GM23248 (cell line): ENCODE data around the gene UFSP1. TPM values are rescaled to one million over a fixed set of nuclear protein-coding genes. Genes with fewer than 3 reads are reported as not detected.

Experiments
- DNase-seq: peaks from one replicate; pipeline ENCODE4 v3.0.0-alpha.2; 2015
- H2AFZ ChIP-seq: fragments of 200-600 bp; sonication (generic); 2 replicates; pipeline ENCODE4 v1.6.1; 2016; ENCODE audit warnings: antibody characterized with exemption
- H3F3A ChIP-seq: fragments of 200-600 bp; sonication (generic); 2 replicates; pipeline ENCODE4 v1.6.1; 2016; ENCODE audit warnings: mild to moderate bottlenecking, antibody characterized with exemption, mixed run types; ENCODE audit not compliant: insufficient read depth
- H3K27ac ChIP-seq: fragments of 200-600 bp; sonication (generic); 2 replicates; pipeline ENCODE4 v1.5.1; 2016; ENCODE audit warnings: mild to moderate bottlenecking
- H3K27me3 ChIP-seq: fragments of 200-600 bp; sonication (generic); replicated peaks from 2 replicates; pipeline ENCODE4 v1.6.1; 2016; ENCODE audit warnings: mild to moderate bottlenecking; ENCODE audit not compliant: insufficient read depth
- H3K36me3 ChIP-seq: fragments of 200-600 bp; sonication (generic); 2 replicates; pipeline ENCODE4 v1.6.1; 2016; ENCODE audit warnings: low read depth, mild to moderate bottlenecking
- H3K4me1 ChIP-seq: fragments of 200-600 bp; sonication (generic); 2 replicates; pipeline ENCODE4 v1.6.1; 2016; ENCODE audit warnings: mild to moderate bottlenecking; ENCODE audit not compliant: insufficient read depth
- H3K4me2 ChIP-seq: fragments of 200-600 bp; sonication (generic); one replicate; pipeline ENCODE4 v1.6.1; 2016; ENCODE audit warnings: mild to moderate bottlenecking; ENCODE audit not compliant: unreplicated experiment
- H3K4me3 ChIP-seq: fragments of 200-600 bp; sonication (generic); 2 replicates; pipeline ENCODE4 v1.5.1; 2016; ENCODE audit warnings: mild to moderate bottlenecking
- H3K79me2 ChIP-seq: fragments of 200-600 bp; sonication (generic); 2 replicates; pipeline ENCODE4 v1.6.1; 2016; ENCODE audit warnings: mild to moderate bottlenecking; ENCODE audit not compliant: insufficient read depth
- H3K9ac ChIP-seq: fragments of 200-600 bp; sonication (generic); 2 replicates; pipeline ENCODE4 v1.6.1; 2016; ENCODE audit warnings: mild to moderate bottlenecking
- H3K9me2 ChIP-seq: fragments of 200-600 bp; sonication (generic); 2 replicates; pipeline ENCODE4 v1.6.1; 2016; ENCODE audit warnings: mixed run types, mild to moderate bottlenecking, moderate library complexity; ENCODE audit not compliant: insufficient read depth
- H3K9me3 ChIP-seq: fragments of 200-600 bp; sonication (generic); one replicate; pipeline ENCODE4 v1.6.1; 2017; ENCODE audit warnings: low read depth
- H4K20me1 ChIP-seq: fragments of 200-600 bp; sonication (generic); 2 replicates; pipeline ENCODE4 v1.6.0; 2016; ENCODE audit not compliant: insufficient read depth
- EZH2 ChIP-seq: fragments of 200-600 bp; sonication (generic); IDR thresholded peaks from 2 replicates; pipeline ENCODE4 v1.6.1; 2018; ENCODE audit warnings: antibody characterized with exemption, mild to moderate bottlenecking; ENCODE audit not compliant: insufficient read depth, poor library complexity, severe bottlenecking
- EZH2phosphoT487 ChIP-seq: fragments of 200-600 bp; sonication (generic); IDR thresholded peaks from 2 replicates; pipeline ENCODE4 v1.6.1; 2018; ENCODE audit warnings: antibody characterized with exemption, moderate library complexity, mild to moderate bottlenecking, low read depth; ENCODE audit not compliant: insufficient read depth
- WGBS, 2 experiments: methylation state at CpG; one replicate each; pipeline ENCODE4 v1.1.6; 2015 to 2017; ENCODE audit warnings: low lambda C conversion rate in 2 of 2, low coverage in 1 of 2; ENCODE audit errors: missing lambda C conversion rate in 2 of 2; 5-methylcytosine and 5-hydroxymethylcytosine counted together
- in situ Hi-C: fragments of 300-500 bp; cut with MboI; formaldehyde crosslinking; loops from 2 replicates; pipeline ENCODE4 v1.15.0; 2020
- polyA plus RNA-seq: library from polyadenylated mRNA; unstranded; fragments of >200 nt; fragmentation: Nextera tagmentation; extraction: Ambion mirVana; gene quantifications from 2 replicates; pipeline ENCODE4 v1.2.1, GENCODE V29; 2016
- total RNA-seq: library from RNA; depleted of rRNA; stranded (reverse); fragments of >200 nt; shearing (Covaris generic); gene quantifications from 2 replicates; pipeline ENCODE4 v1.2.3, GENCODE V29; 2014

Gene UFSP1
- total and polyA plus RNA-seq, 2 experiments from 2014 or later = 5.1 to 9.9 TPM

- peaks cover 45% of the 10 kb centered on the region for H3K79me2 ChIP-seq
These were observed 22.3 kb downstream of the UFSP1 start, which contains the start of gene TRIP6 for GRCh38 chr7:100867040-100867775. Gene TRIP6 (plus strand): TSS chr7:100867387. CDS start chr7:100867498, 111 bp downstream.

GRCh38 chr7:100866729-100867039, 22.8 kb downstream of the UFSP1 start:
- H3K27ac ChIP-seq = peak overlapping the region; percentile 79
- no peaks in the 10 kb centered on the region for H4K20me1 ChIP-seq
- H3K4me2 ChIP-seq = peak overlapping the region; percentile 90
- peaks cover 7% of the 10 kb centered on the region for H3K4me1 ChIP-seq
- H3F3A ChIP-seq = peaks cover 16% of the 10 kb centered on the region
- H2AFZ ChIP-seq = peak overlapping the region; percentile 83
- in situ Hi-C loops = loop anchor here (25.0 kb wide), 1 partner anchor 404 kb away; the partner anchor contains the start of gene SPACDR
- no peaks in the 10 kb centered on the region for H3K9me2 ChIP-seq
- peaks cover 44% of the 10 kb centered on the region for H3K79me2 ChIP-seq
- 14 to 16% methylated on average over 5 of the region's 5 CpGs for WGBS, 2 experiments
- no peaks in the 10 kb centered on the region for H3K27me3 ChIP-seq
- H3K9me3 ChIP-seq = no peaks in the 10 kb centered on the region
- H3K36me3 ChIP-seq = peaks cover 3% of the 10 kb centered on the region; the same call in 1 of the 2 replicates
- DNase-seq = no peak
- H3K9ac ChIP-seq = peak overlapping the region; percentile 100
- peak overlapping the region; percentile 100 for H3K4me3 ChIP-seq
- no peak for TF ChIP-seq EZH2phosphoT487
- TF ChIP-seq EZH2 = no peak

More at GRCh38 chr7:100867040-100867775, 22.3 kb downstream of the UFSP1 start, which contains the start of gene TRIP6:
- in situ Hi-C loops = loop anchor here (25.0 kb wide), 1 partner anchor 405 kb away; the partner anchor contains the start of gene SPACDR
- H3K36me3 ChIP-seq = peaks cover 6% of the 10 kb centered on the region; the same call in 1 of the 2 replicates
- H3F3A ChIP-seq = peaks cover 18% of the 10 kb centered on the region
- no peaks in the 10 kb centered on the region for H4K20me1 ChIP-seq
- H3K9me3 ChIP-seq = no peaks in the 10 kb centered on the region
- peak within 1 kb of the TSS; percentile 79 for H3K27ac ChIP-seq
- H3K9ac ChIP-seq = peak within 1 kb of the TSS; percentile 100
- peak within 1 kb of the TSS; percentile 100 for H3K4me3 ChIP-seq
- H3K4me1 ChIP-seq = peaks cover 7% of the 10 kb centered on the region
- H3K9me2 ChIP-seq = no peaks in the 10 kb centered on the region
- H3K27me3 ChIP-seq = no peaks in the 10 kb centered on the region
- H2AFZ ChIP-seq = peak within 1 kb of the TSS; percentile 83
- 2% methylated on average over 39 of the region's 42 CpGs for whole genome bisulfite sequencing, 2 experiments
- TF ChIP-seq EZH2phosphoT487 = no peak
- TF ChIP-seq EZH2 = no peak
- DNase-seq = peak; percentile 95
- peak within 1 kb of the TSS; percentile 90 for H3K4me2 ChIP-seq

- Histone ChIP-seq H3K27me3 (no peaks in the 10 kb centered on the region), H3K27ac (peak overlapping the region; percentile 79), H3K4me1 (peaks cover 7% of the 10 kb centered on the region), H3K9me3 (no peaks in the 10 kb centered on the region), H3K4me3 (peak overlapping the region; percentile 100), H3K4me2 (peak overlapping the region; percentile 90), H3K9me2 (no peaks in the 10 kb centered on the region), H3F3A (peaks cover 16% of the 10 kb centered on the region), H3K36me3 (no peaks in the 10 kb centered on the region), H3K79me2 (peaks cover 38% of the 10 kb centered on the region), H2AFZ (peak overlapping the region; percentile 83), H4K20me1 (no peaks in the 10 kb centered on the region), H3K9ac (peak overlapping the region; percentile 100)
- peak; percentile 55 for DNase-seq
- no peak for TF ChIP-seq EZH2
- no peak for TF ChIP-seq EZH2phosphoT487
- 32 to 33% methylated on average over 39 of the region's 46 CpGs for WGBS, 2 experiments
- in situ Hi-C loops = loop anchor here (25.0 kb wide), 1 partner anchor 404 kb away; the partner anchor contains the start of gene SPACDR
These were observed 23.4 kb downstream of the UFSP1 start for GRCh38 chr7:100865938-100866728.

GRCh38 chr7:100865372-100865911, 24.1 kb downstream of the UFSP1 start:
- Histone ChIP-seq H3F3A (peaks cover 16% of the 10 kb centered on the region), H2AFZ (peak overlapping the region; percentile 83), H3K4me3 (no peak overlapping the region), H3K27ac (peak overlapping the region; percentile 79), H3K9me2 (no peaks in the 10 kb centered on the region), H3K9me3 (no peaks in the 10 kb centered on the region), H3K9ac (no peak overlapping the region), H4K20me1 (no peaks in the 10 kb centered on the region), H3K79me2 (peaks cover 32% of the 10 kb centered on the region), H3K4me2 (no peak overlapping the region), H3K27me3 (no peaks in the 10 kb centered on the region), H3K4me1 (peaks cover 7% of the 10 kb centered on the region), H3K36me3 (no peaks in the 10 kb centered on the region; the same call in 1 of the 2 replicates)
- WGBS, 2 experiments = 93% methylated on average over 17 of the region's 17 CpGs
- TF ChIP-seq EZH2 = no peak
- TF ChIP-seq EZH2phosphoT487 = no peak
- DNase-seq = peak; percentile 39
- in situ Hi-C loops = loop anchor here (25.0 kb wide), 1 partner anchor 403 kb away; the partner anchor contains the start of gene SPACDR
